Mucosa of descending colon (tissue), 3 donors: Measurements from ENCODE around the gene CXCL14. TPM values are rescaled to one million over a fixed set of nuclear protein-coding genes. Genes with fewer than 3 reads are reported as not detected.

Experiments
- ATAC-seq: fragments of 200-7000 bp; cut with Tn5 transposase; one replicate; pipeline ENCODE4 v1.9.1; 2020; ENCODE audit warnings: mild to moderate bottlenecking, moderate library complexity
- DNase-seq, 3 donors: peaks; one replicate each; pipeline ENCODE4 v3.0.0-alpha.2; 2020
- H3K36me3 ChIP-seq: fragments of 200-600 bp; one replicate; pipeline ENCODE4 v1.8.0; 2021; ENCODE audit warnings: low read depth, mild to moderate bottlenecking
- H3K4me1 ChIP-seq: fragments of 200-600 bp; one replicate; pipeline ENCODE4 v1.8.0; 2021; ENCODE audit warnings: low read depth, mild to moderate bottlenecking
- H3K4me3 ChIP-seq: fragments of 200-600 bp; one replicate; pipeline ENCODE4 v1.8.0; 2021; ENCODE audit warnings: mild to moderate bottlenecking
- H3K9me3 ChIP-seq: fragments of 200-600 bp; one replicate; pipeline ENCODE4 v1.8.0; 2021; ENCODE audit warnings: mild to moderate bottlenecking
- intact Hi-C, 2 donors: fragments of 100-400 bp; cut with DNase I in 1 of 2; cut with micrococcal nuclease in 1 of 2; formaldehyde crosslinking; loops; one replicate each; pipeline versions ENCODE4 v1.11.0 to v1.11.1; 2022; cut with DNase I, micrococcal nuclease
- long read RNA-seq, 2 donors: library from polyadenylated mRNA; unstranded; transcript quantifications; one replicate each; pipeline ENCODE4 v2.0.0, GENCODE V29; 2019 to 2021
- total RNA-seq, 3 donors: library from RNA; stranded (reverse); fragmentation: NEBNext Ultra II Directional in 2 of 3; extraction: Animal tissue kit (Norgen Biotek cat#: 25700) in 2 of 3; gene quantifications; one replicate each; pipeline versions ENCODE4 v1.2.1 to v1.2.4, GENCODE V29; 2021 to 2023
- TF ChIP-seq, protein P1 (sequence below): fragments of 200-600 bp; IDR thresholded peaks from one replicate; pipeline ENCODE4 v1.8.0; 2022; ENCODE audit warnings: antibody characterized with exemption, mild to moderate bottlenecking
- donor health status: DM: no; HTN: no; CAD: no; lungs with moderate emphysema.
- donor health status: DM: no; HTN: no; CAD: no.
- donor health status: DM: no; HTN: yes; CAD: no.

The CXCL14 gene, protein sequence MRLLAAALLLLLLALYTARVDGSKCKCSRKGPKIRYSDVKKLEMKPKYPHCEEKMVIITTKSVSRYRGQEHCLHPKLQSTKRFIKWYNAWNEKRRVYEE
- 10 to 100 TPM; 16.7 to 61.6 (median 24.2) TPM for total RNA-seq
- long read RNA-seq, donor 1, transcript CXCL14-202 (4 exons, 1,760 nt), result major isoform, 41 of 47 reads
- long read RNA-seq, donor 1, partial matches to known transcripts, result 0 of 47 reads
- long read RNA-seq, donor 1, other reads (novel, unspliced or antisense), result 6 of 47 reads
- long read RNA-seq, donor 2, transcript CXCL14-202 (4 exons, 1,760 nt), result major isoform, 39 of 40 reads
- long read RNA-seq, donor 2, partial matches to known transcripts, result 1 of 40 reads
- long read RNA-seq, donor 2, other reads (novel, unspliced or antisense), result 0 of 40 reads

DNA sequence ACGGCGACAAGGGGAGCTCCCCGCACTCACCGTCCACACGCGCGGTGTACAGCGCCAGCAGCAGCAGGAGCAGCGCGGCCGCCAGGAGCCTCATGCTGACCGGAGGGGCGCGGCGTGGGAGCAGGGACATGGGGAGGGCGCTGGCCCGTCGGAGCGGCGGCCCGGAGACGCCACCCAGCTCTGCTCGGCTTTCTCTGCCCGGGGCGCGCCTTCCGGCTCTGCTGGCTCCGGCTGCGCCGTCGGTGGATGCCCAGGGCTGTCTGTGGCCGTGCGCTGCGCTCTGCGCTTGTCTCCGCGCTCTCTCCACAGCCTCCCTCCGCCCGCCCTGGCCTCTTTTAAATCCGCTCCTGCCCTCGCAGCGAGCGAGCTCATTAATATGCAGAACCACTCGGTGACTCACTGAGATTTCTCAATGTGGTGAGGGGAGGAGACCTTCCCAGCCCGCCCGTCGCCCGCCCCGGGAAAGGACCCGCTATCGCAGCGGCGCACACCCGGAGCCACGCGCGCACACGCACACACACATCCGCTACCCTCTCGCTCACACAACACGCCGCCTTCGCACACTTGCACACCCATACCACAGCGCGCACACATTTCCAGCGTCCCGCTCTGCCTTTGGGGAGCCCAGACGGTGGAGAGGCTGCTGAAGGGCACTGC lies at the start of gene CXCL14:
Gene CXCL14, minus strand, starts transcription at position 307 of the 657 bp plus-strand sequence. Its CDS starts 213 bp downstream, at position 94.
- ATAC-seq (peak; percentile 61), DNase-seq (peak; percentile 38 to 56 (median 44))
- no peaks in the 10 kb centered on the region for H3K9me3 ChIP-seq
- intact Hi-C loops, result no loop called here
- no peaks in the 10 kb centered on the region for H3K36me3 ChIP-seq
- H3K4me1 ChIP-seq, result no peaks in the 10 kb centered on the region
- TF ChIP-seq, protein P1, sequence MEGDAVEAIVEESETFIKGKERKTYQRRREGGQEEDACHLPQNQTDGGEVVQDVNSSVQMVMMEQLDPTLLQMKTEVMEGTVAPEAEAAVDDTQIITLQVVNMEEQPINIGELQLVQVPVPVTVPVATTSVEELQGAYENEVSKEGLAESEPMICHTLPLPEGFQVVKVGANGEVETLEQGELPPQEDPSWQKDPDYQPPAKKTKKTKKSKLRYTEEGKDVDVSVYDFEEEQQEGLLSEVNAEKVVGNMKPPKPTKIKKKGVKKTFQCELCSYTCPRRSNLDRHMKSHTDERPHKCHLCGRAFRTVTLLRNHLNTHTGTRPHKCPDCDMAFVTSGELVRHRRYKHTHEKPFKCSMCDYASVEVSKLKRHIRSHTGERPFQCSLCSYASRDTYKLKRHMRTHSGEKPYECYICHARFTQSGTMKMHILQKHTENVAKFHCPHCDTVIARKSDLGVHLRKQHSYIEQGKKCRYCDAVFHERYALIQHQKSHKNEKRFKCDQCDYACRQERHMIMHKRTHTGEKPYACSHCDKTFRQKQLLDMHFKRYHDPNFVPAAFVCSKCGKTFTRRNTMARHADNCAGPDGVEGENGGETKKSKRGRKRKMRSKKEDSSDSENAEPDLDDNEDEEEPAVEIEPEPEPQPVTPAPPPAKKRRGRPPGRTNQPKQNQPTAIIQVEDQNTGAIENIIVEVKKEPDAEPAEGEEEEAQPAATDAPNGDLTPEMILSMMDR, result no peak
- no peak within 1 kb of the TSS for H3K4me3 ChIP-seq

DNA sequence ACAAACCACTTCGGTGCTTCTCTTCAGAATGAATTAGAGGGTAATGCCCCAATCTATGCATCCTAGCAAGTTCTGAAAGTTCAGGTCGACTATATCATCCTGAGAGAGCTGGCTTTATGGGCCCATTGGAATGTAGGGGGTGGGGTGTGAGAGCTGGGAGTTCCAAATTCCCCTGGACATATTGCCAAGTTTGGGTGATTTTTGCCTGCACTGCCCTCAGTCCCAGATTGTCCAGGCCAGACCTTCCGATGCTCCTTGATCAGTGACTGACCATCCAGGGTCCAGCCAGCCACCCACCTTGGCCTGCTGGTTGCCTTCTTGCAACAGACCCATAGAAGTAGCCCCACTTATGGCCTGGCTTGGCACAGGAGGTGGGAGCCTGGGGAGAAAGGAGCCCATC lies 47.8 kb upstream of the CXCL14 start:
- no peaks in the 10 kb centered on the region for H3K9me3 ChIP-seq

DNA sequence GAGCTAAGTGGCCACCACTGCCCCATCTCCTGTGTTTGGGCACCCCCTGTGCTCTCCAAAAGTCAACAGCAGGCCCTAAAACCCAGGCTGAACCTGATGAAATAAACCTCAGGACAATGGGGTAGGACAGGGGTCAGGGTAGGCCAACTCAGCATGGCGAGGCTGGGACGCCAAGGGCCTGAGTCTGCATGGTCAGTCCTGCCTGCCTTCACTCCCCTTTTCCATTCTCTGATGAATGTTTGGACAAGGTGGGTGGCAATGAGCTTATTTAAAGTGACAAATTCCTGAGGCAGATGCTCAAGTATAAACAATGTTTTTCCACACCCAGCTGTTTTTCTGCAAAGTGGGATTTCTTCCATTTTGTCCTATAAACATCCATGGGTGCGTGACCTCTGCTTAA lies 47.2 kb upstream of the CXCL14 start:
- TF ChIP-seq, protein P1, result no peak
- Histone ChIP-seq H3K4me3 (no peak overlapping the region), H3K9me3 (no peaks in the 10 kb centered on the region), H3K4me1 (no peaks in the 10 kb centered on the region), H3K36me3 (no peaks in the 10 kb centered on the region)
- intact Hi-C loops, result no loop called here
- no peak for ATAC-seq
- DNase-seq, result no peak

More for the DNA sequence above, 47.8 kb upstream of the CXCL14 start:
- ATAC-seq (no peak), DNase-seq (no peak)
- Histone ChIP-seq H3K36me3 (no peaks in the 10 kb centered on the region), H3K4me3 (no peak overlapping the region), H3K4me1 (no peaks in the 10 kb centered on the region)
- TF ChIP-seq, protein P1, result no peak
- intact Hi-C loops, result no loop called here

DNA sequence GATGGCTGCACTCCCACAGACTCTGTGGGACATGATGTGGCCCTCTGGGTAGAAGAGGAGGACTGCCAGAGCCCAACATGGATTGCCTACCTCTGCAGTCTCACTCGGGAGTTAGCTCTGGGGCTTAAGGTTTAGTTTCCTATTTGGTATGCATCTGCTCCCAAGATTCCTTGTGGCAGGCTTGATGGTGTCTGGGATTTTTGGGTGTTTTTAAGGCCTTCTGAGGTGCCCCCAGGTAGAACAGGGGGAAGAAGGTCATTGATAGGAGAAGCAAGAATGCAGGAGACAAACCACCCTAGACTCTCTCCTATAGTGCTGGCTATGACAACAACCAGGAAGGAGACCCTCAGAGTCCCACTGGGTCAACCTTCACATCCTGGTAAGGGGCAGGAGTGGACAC lies 46.7 kb upstream of the CXCL14 start:
- no peak for DNase-seq
- Histone ChIP-seq H3K4me1 (no peaks in the 10 kb centered on the region), H3K36me3 (no peaks in the 10 kb centered on the region), H3K4me3 (no peak overlapping the region), H3K9me3 (no peaks in the 10 kb centered on the region)
- intact Hi-C loops, result no loop called here
- TF ChIP-seq, protein P1, result no peak
- no peak for ATAC-seq

DNA sequence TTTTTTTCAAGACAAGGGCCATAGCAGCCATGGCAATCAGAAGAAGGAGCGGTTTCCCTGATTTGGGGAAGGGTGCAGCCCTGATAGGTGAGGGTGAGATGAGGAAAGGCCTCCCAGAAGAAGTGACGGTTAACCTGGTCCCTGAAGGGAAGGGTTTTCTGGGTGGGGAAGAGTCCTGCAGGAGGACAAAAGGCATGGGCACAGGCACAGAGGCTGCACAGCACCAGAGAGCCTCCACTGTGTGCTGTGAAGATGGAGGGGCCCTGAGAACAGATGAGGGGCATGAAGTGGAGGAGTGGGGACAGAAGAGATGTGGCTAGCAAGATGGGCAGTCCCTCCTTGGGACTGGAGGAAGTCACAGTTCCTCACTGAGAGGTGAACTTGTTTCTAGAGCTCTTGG lies 46.3 kb upstream of the CXCL14 start:
- H3K9me3 ChIP-seq, result no peaks in the 10 kb centered on the region
- ATAC-seq (no peak), DNase-seq (no peak)
- H3K4me3 ChIP-seq, result no peak overlapping the region
- TF ChIP-seq, protein P1, result no peak
- H3K4me1 ChIP-seq, result no peaks in the 10 kb centered on the region
- intact Hi-C loops, result no loop called here
- no peaks in the 10 kb centered on the region for H3K36me3 ChIP-seq
